HepG2 (cell line): ENCODE results near the gene FBRSL1. TPM values are rescaled to one million over a fixed set of nuclear protein-coding genes. Genes with fewer than 3 reads are reported as not detected.

ENCODE experiments used
- ATAC-seq: fragments of 200-7000 bp; cut with Tn5 transposase; 3 replicates; pipeline ENCODE4 v1.9.1; 2020; ENCODE audit warnings: mild to moderate bottlenecking, moderate library complexity
- BruUV-seq: library from RNA; stranded (reverse); fragments of 400-500 nt; replicated peaks from 2 replicates; lab custom pipeline; 2021; lab: Mats Ljungman, UMichigan
- CTCF ChIA-PET: fragments of 300-600 bp; formaldehyde crosslinking; extraction: SDS; loops from one replicate; lab custom pipeline; 2021; ENCODE audit warnings: low total read pairs, inconsistent platforms, low intra/inter-chr PET ratio; lab: Yijun Ruan, JAX
- POLR2A ChIA-PET: fragments of 350-600 bp; sonication (Branson Sonifier 250); formaldehyde crosslinking; loops from one replicate; lab custom pipeline; 2020; ENCODE audit warnings: antibody characterized with exemption, inconsistent platforms; lab: Yijun Ruan, JAX
- DNase-seq: peaks from one replicate; pipeline ENCODE4 v3.0.0-alpha.2; 2015; ENCODE audit warnings: low spot score
- FAIRE-seq: peaks from 3 replicates; lab custom pipeline; 2011; peaks lifted over from hg19 to GRCh38; lab: Jason Lieb, UNC
- H2AFZ ChIP-seq: one replicate; pipeline ENCODE4 v1.6.1; 2011; ENCODE audit warnings: low read length, inconsistent platforms
- H3K27ac ChIP-seq: fragments of 300-600 bp; 3 replicates; pipeline ENCODE4 v1.8.0; 2011; ENCODE audit warnings: mixed run types, mild to moderate bottlenecking, mixed read lengths, low read length, inconsistent platforms; ENCODE audit not compliant: insufficient read depth; ENCODE audit errors: extremely low read length
- H3K27me3 ChIP-seq, 2 experiments: fragments of 200-600 bp in 1 of 2; 2 replicates in 1 of 2; 3 replicates in 1 of 2; pipeline versions ENCODE4 v1.6.0 to v1.8.0; 2011; ENCODE audit warnings: low read length in 2 of 2, mild to moderate bottlenecking in 2 of 2, moderate library complexity in 2 of 2, inconsistent platforms in 1 of 2; ENCODE audit not compliant: insufficient read depth in 2 of 2, control insufficient read depth in 1 of 2
- H3K36me3 ChIP-seq, 2 experiments: fragments of 200-600 bp in 1 of 2; replicated peaks in 1 of 2; 2 replicates in 1 of 2; 3 replicates in 1 of 2; pipeline versions ENCODE4 v1.5.1 to v1.8.0; 2011; ENCODE audit warnings: low read length in 2 of 2, inconsistent platforms in 1 of 2; ENCODE audit not compliant: insufficient read depth in 2 of 2, control insufficient read depth in 1 of 2
- H3K4me1 ChIP-seq: 2 replicates; pipeline ENCODE4 v1.5.1; 2012; ENCODE audit warnings: low read length, inconsistent platforms; ENCODE audit not compliant: insufficient read depth
- H3K4me2 ChIP-seq: 2 replicates; pipeline ENCODE4 v1.6.0; 2011; ENCODE audit warnings: low read depth, low read length, inconsistent platforms
- H3K4me3 ChIP-seq, 3 experiments: fragments of 200-600 bp in 1 of 3; sonication (generic), shearing (Covaris generic) in 1 of 3; replicated peaks in 1 of 3; 2 replicates each; pipeline ENCODE4 v1.5.1; 2011 to 2016; ENCODE audit warnings: low read length in 3 of 3, inconsistent platforms in 2 of 3, low read depth in 2 of 3, mild to moderate bottlenecking in 2 of 3, control low read depth in 1 of 3, mixed read lengths in 1 of 3; ENCODE audit not compliant: insufficient read depth in 1 of 3
- H3K79me2 ChIP-seq: one replicate; pipeline ENCODE4 v1.6.1; 2011; ENCODE audit warnings: low read length, inconsistent platforms; ENCODE audit not compliant: insufficient read depth
- H3K9ac ChIP-seq: 2 replicates; pipeline ENCODE4 v1.6.0; 2011; ENCODE audit warnings: mild to moderate bottlenecking, low read depth, low read length, inconsistent platforms; ENCODE audit not compliant: insufficient read depth
- H3K9me3 ChIP-seq: 2 replicates; pipeline ENCODE4 v1.5.1; 2012; ENCODE audit warnings: mild to moderate bottlenecking, low read length
- H4K20me1 ChIP-seq: 2 replicates; pipeline ENCODE4 v1.6.0; 2011; ENCODE audit warnings: inconsistent platforms, mild to moderate bottlenecking, low read length, moderate library complexity; ENCODE audit not compliant: insufficient read depth
- SP2 ChIP-seq: sonication (generic); formaldehyde crosslinking; IDR thresholded peaks from 2 replicates; pipeline ENCODE4 v1.5.1; 2020; ENCODE audit warnings: mild to moderate bottlenecking, missing genetic modification reagents
- WGBS: methylation state at CpG from one replicate; pipeline ENCODE4 v1.1.6; 2017; ENCODE audit warnings: low lambda C conversion rate; 5-methylcytosine and 5-hydroxymethylcytosine counted together
- in situ Hi-C: cut with HindIII; loops from 2 replicates; pipeline ENCODE4 v1.10.0; 2017; ENCODE audit warnings: low pct_unique_long_range_greater_than_20kb; ENCODE audit not compliant: extremely low pct_ligation_motif_present
- intact Hi-C: fragments of 100-400 bp; cut with micrococcal nuclease; formaldehyde crosslinking; loops from one replicate; pipeline ENCODE4 v1.10.0; 2022; ENCODE audit not compliant: unreplicated experiment
- polyA plus RNA-seq, 8 experiments: library from polyadenylated mRNA; depleted of rRNA in 3 of 8; stranded (reverse) in 7 of 8; unstranded in 1 of 8; fragments of >200 nt; fragmentation: Illumina TruSeq in 4 of 8; extraction: Trizol in 4 of 8; gene quantifications; 2 replicates each; pipeline versions ENCODE4 v1.2.1 to v1.2.3, GENCODE V29; 2011 to 2016; ENCODE audit warnings: low read depth in 4 of 8, missing spikeins in 1 of 8, mixed read lengths in 1 of 8; ENCODE audit not compliant: insufficient read depth in 1 of 8
- total RNA-seq, 5 experiments: library from RNA; depleted of rRNA; stranded (reverse); fragments of >200 nt; fragmentation: Illumina TruSeq; extraction: Trizol; gene quantifications; 2 replicates each; pipeline ENCODE4 v1.2.3, GENCODE V29; 2016; ENCODE audit warnings: low read depth in 1 of 5
- TF ChIP-seq, protein P1 (sequence below): sonication (generic); formaldehyde crosslinking; IDR thresholded peaks from 2 replicates; pipeline ENCODE4 v1.4.0; 2020; ENCODE audit warnings: mild to moderate bottlenecking, missing genetic modification reagents
- TF ChIP-seq, protein P2 (sequence below): sonication (generic); formaldehyde crosslinking; IDR thresholded peaks from 2 replicates; pipeline ENCODE4 v1.5.0; 2020; ENCODE audit warnings: missing genetic modification reagents

FBRSL1 gene
- total and polyA plus RNA-seq, 2 of the 13 experiments (the other 11 are each of a cell fraction or from before 2014, with no cell fraction given), result 3.6 to 7.9 TPM

DNA sequence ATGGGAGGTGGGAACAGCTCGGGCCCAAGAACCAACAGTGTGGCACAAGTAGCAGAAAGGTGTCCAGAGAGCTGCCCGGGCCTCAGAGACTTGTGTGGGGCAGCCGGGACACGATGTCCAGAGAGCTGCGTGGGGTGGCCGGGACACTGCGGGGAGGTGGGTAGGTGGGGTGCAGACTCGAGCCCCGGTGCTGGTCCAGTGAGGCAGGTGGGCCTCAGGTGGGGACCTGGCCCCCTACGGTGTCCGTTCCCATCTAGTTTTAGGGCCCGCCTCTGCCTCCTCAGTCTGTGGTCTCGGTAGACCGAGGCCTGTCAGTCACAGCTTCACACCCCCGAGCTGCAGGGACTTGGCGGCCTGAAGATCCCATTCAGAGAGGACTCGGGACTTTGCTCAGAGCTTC, 6.3 kb upstream of the FBRSL1 start (continued):
- TF ChIP-seq, protein P1, sequence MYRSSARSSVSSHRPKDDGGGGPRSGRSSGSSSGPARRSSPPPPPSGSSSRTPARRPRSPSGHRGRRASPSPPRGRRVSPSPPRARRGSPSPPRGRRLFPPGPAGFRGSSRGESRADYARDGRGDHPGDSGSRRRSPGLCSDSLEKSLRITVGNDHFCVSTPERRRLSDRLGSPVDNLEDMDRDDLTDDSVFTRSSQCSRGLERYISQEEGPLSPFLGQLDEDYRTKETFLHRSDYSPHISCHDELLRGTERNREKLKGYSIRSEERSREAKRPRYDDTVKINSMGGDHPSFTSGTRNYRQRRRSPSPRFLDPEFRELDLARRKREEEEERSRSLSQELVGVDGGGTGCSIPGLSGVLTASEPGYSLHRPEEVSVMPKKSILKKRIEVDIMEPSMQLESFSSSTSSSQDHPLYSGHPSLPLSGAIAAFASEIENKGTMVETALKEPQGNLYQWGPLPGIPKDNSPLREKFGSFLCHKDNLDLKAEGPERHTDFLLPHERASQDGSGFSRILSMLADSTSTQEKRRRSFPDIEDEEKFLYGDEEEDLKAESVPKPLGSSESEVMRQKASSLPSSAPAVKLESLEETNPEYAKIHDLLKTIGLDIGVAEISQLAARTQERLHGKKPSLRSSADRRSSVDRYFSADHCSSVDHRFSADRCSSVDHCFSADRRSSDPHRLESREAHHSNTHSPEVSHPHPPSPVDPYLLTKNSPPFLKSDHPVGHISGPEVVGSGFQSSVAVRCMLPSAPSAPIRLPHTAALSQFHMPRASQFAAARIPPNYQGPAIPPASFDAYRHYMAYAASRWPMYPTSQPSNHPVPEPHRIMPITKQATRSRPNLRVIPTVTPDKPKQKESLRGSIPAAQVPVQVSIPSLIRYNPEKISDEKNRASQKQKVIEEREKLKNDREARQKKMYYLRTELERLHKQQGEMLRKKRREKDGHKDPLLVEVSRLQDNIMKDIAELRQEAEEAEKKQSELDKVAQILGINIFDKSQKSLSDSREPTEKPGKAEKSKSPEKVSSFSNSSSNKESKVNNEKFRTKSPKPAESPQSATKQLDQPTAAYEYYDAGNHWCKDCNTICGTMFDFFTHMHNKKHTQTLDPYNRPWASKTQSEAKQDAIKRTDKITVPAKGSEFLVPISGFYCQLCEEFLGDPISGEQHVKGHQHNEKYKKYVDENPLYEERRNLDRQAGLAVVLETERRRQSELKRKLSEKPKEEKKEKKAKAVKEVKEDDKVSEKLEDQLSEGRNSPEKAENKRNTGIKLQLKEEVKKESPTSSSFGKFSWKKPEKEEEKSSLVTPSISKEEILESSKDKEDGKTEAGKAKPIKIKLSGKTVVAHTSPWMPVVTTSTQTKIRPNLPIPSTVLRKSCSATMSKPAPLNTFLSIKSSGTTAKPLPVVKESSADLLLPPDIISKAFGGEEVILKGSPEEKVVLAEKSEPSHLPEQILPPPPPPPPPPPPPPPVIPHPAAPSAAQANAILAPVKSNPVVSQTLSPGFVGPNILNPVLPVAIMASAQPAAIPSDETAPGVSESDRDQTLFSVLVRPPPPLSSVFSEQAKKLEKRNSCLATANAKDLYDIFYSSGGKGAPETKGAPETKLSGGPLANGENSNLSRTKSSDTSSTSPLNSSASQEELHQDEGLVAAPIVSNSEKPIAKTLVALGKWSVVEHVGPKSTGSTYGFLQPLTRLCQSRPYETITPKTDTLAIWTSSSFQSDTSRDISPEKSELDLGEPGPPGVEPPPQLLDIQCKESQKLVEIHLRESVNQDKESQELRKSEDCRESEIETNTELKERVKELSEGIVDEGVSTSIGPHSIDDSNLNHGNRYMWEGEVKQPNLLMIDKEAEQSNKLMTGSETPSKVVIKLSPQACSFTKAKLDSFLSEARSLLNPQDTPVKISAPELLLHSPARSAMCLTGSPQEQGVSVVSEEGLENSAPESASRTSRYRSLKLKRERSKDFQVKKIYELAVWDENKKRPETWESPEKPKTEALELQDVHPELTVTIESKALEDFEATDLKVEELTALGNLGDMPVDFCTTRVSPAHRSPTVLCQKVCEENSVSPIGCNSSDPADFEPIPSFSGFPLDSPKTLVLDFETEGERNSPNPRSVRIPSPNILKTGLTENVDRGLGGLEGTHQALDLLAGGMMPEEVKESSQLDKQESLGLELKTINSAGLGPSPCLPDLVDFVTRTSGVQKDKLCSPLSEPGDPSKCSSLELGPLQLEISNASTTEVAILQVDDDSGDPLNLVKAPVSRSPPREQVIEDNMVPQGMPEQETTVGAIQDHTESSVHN (CRISPR knock-in tag), result no peak

DNA sequence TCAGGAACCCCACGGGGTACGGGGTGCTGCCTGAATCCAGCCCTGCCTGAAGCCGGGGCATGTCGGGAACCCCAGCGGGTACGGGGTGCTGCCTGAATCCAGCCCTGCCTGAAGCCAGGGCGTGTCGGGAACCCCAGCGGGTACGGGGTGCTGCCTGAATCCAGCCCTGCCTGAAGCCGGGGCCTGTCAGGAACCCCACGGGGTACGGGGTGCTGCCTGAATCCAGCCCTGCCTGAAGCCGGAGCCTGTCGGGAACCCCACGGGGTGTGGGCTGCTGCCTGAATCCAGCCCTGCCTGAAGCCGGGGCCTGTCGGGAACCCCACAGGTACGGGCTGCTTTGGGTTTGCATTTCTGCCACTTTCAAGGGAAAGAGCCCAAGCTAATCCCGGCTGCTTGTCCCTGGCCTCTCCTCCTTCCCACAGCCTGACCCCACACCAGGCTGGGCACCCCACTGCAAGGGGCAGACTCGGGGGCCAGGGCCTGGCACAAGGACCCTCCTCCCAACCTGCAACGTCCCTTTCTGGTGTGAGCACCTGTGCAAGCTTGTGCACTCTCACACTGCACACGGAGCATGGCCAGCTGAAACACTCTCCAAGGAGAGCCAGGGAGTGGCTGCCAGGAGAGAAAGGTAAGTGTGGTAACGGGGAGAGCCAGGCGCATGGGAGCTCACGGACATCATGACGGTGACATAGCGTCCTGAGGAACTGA, 5.6 kb upstream of the FBRSL1 start:
- no peak overlapping the region for H3K4me3 ChIP-seq
- POLR2A ChIA-PET, result no interaction called here
- WGBS, result 16% methylated on average over 6 of the region's 28 CpGs
- no TSS peak for BruUV-seq
- no peak overlapping the region for H3K4me2 ChIP-seq
- ATAC-seq, result no peak
- H3K9ac ChIP-seq, result no peak overlapping the region
- no peak overlapping the region for H2AFZ ChIP-seq
- no peaks in the 10 kb centered on the region for H3K36me3 ChIP-seq
- H3K27me3 ChIP-seq, result peaks cover 32 to 97% of the 10 kb centered on the region in 2 experiments
- CTCF ChIA-PET, result no interaction called here
- no peaks in the 10 kb centered on the region for H3K9me3 ChIP-seq
- no peaks in the 10 kb centered on the region for H4K20me1 ChIP-seq
- in situ Hi-C loops (no loop called here), intact Hi-C loops (no loop called here)
- H3K4me1 ChIP-seq, result peaks cover 15% of the 10 kb centered on the region
- FAIRE-seq, result no peak
- TF ChIP-seq SP2 (CRISPR knock-in tag), result no peak
- TF ChIP-seq, protein P2, sequence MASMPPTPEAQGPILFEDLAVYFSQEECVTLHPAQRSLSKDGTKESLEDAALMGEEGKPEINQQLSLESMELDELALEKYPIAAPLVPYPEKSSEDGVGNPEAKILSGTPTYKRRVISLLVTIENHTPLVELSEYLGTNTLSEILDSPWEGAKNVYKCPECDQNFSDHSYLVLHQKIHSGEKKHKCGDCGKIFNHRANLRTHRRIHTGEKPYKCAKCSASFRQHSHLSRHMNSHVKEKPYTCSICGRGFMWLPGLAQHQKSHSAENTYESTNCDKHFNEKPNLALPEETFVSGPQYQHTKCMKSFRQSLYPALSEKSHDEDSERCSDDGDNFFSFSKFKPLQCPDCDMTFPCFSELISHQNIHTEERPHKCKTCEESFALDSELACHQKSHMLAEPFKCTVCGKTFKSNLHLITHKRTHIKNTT (CRISPR knock-in tag), result no peak
- H3K27ac ChIP-seq, result no peak overlapping the region
- no peaks in the 10 kb centered on the region for H3K79me2 ChIP-seq
- no peak for DNase-seq
